ENCODE data around the gene SLC9A3.

GRCh38 chr5:445591-445990, 78.7 kb downstream of the SLC9A3 start:
- TF ChIP-seq POLR2A (IDR thresholded peaks at IDR 0.05; ENCODE audit: low read depth, low read length): no peak
- TF ChIP-seq POLR2AphosphoS5 (IDR thresholded peaks at IDR 0.05; ENCODE audit: low read depth, low read length): no peak
- no peak for TF ChIP-seq SPI1 (IDR thresholded peaks at IDR 0.05; ENCODE audit: low read depth, low read length)
- TF ChIP-seq TAF1 (IDR thresholded peaks at IDR 0.05; ENCODE audit: low read depth, low read length): no peak
- no peak for TF ChIP-seq PAX5 (IDR thresholded peaks at IDR 0.05; ENCODE audit: insufficient read depth, low read length, severe bottlenecking)
